Activated naive CD4-positive, alpha-beta T cell treated with anti-CD3 and anti-CD28 coated beads, Interleukin-2, amount 10 ng/mL, durations not matched to agents 7 days and 5 days (primary cell): ENCODE measurements around the gene PLXNA4.

Experiments
- CTCF ChIA-PET: fragments of 350-600 bp; sonication (Branson Sonifier 250); formaldehyde crosslinking; loops from one replicate; lab custom pipeline; 2021; ENCODE audit warnings: antibody characterized with exemption; lab: Charles Lee
- DNase-seq: peaks from one replicate; pipeline ENCODE4 v3.0.0-alpha.2; 2020
- H3K27ac Mint-ChIP-seq: one replicate; pipeline ENCODE4 v1.8.0; 2021; ENCODE audit warnings: mild to moderate bottlenecking, moderate library complexity, mixed read lengths
- H3K27me3 Mint-ChIP-seq: one replicate; pipeline ENCODE4 v1.8.0; 2021; ENCODE audit warnings: mild to moderate bottlenecking, mixed read lengths
- H3K36me3 Mint-ChIP-seq: one replicate; pipeline ENCODE4 v1.8.0; 2021; ENCODE audit warnings: mixed read lengths
- H3K4me1 Mint-ChIP-seq: one replicate; pipeline ENCODE4 v1.8.0; 2021; ENCODE audit warnings: mixed read lengths
- H3K4me3 Mint-ChIP-seq: one replicate; pipeline ENCODE4 v1.8.0; 2021; ENCODE audit warnings: mild to moderate bottlenecking, moderate library complexity, mixed read lengths
- H3K9me3 Mint-ChIP-seq: one replicate; pipeline ENCODE4 v1.8.0; 2021; ENCODE audit warnings: mixed read lengths

PLXNA4 gene

DNA sequence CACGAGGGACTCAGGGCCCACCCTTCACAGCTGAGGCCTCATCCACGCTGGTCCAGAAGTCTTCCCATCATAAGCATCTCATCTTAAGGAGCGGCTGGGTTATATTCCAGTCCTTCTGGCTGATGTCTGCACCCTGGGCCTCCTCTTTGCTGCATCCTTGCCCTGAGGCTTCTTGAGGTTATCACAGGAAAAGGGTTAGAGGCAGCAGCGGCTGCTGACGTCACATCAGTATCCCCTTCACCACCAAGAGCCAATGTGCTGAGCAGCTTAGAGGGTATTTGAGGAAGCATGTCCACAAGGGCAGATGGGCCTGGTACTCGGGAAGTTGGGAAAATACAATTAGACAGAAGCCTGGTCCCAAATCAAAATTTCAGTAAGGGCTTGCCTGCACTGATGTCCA is 125.1 kb downstream of the PLXNA4 start:
- Mint-ChIP-seq H3K27me3 (peaks cover 11% of the 10 kb centered on the region), H3K4me1 (peaks cover 94% of the 10 kb centered on the region), H3K4me3 (no peak overlapping the region), H3K9me3 (peaks cover 14% of the 10 kb centered on the region), H3K36me3 (peaks cover 74% of the 10 kb centered on the region), H3K27ac (peak overlapping the region; percentile 58)
- CTCF ChIA-PET: interaction anchor here (1.7 kb wide), 1 partner anchor 12 kb away, joined by 6 read pairs; no protein-coding TSS in a partner anchor
- DNase-seq: peak; percentile 42

GRCh38 chr7:132450696-132451095 is 125.6 kb downstream of the PLXNA4 start:
- DNase-seq: no peak
- H3K4me3 Mint-ChIP-seq: peak overlapping the region; percentile 9
- peaks cover 96% of the 10 kb centered on the region for H3K4me1 Mint-ChIP-seq
- H3K9me3 Mint-ChIP-seq: peaks cover 15% of the 10 kb centered on the region
- H3K36me3 Mint-ChIP-seq: peaks cover 77% of the 10 kb centered on the region
- H3K27me3 Mint-ChIP-seq: peaks cover 11% of the 10 kb centered on the region
- CTCF ChIA-PET: interaction anchor here (1.7 to 3.3 kb wide), 3 partner anchors 11 to 107 kb away, joined by 5 to 13 read pairs (median 6); no protein-coding TSS in a partner anchor
- peak overlapping the region; percentile 58 for H3K27ac Mint-ChIP-seq

GRCh38 chr7:132450188-132450587 is 126.1 kb downstream of the PLXNA4 start:
- Mint-ChIP-seq H3K9me3 (peaks cover 15% of the 10 kb centered on the region), H3K4me1 (peaks cover 96% of the 10 kb centered on the region), H3K27ac (peak overlapping the region; percentile 58), H3K36me3 (peaks cover 80% of the 10 kb centered on the region), H3K27me3 (peaks cover 11% of the 10 kb centered on the region), H3K4me3 (no peak overlapping the region)
- peak; percentile 39 for DNase-seq
- CTCF ChIA-PET: interaction anchor here (1.7 to 3.3 kb wide), 4 partner anchors 11 to 131 kb away, joined by 5 to 18 read pairs (median 10); no protein-coding TSS in a partner anchor

GRCh38 chr7:132446666-132447278 is 129.5 kb downstream of the PLXNA4 start:
- CTCF ChIA-PET: interaction anchor here (0.6 to 2.7 kb wide), 2 partner anchors 9 to 14 kb away, joined by 3 to 6 read pairs; no protein-coding TSS in a partner anchor
- DNase-seq: no peak
- H3K27me3 Mint-ChIP-seq: peaks cover 17% of the 10 kb centered on the region
- peaks cover 10% of the 10 kb centered on the region for H3K9me3 Mint-ChIP-seq
- H3K4me1 Mint-ChIP-seq: peaks cover 95% of the 10 kb centered on the region
- H3K36me3 Mint-ChIP-seq: peaks cover 77% of the 10 kb centered on the region
- H3K4me3 Mint-ChIP-seq: no peak overlapping the region
- H3K27ac Mint-ChIP-seq: peak overlapping the region; percentile 67

GRCh38 chr7:132446260-132446659 is 130.0 kb downstream of the PLXNA4 start:
- peaks cover 77% of the 10 kb centered on the region for H3K36me3 Mint-ChIP-seq
- H3K4me3 Mint-ChIP-seq: no peak overlapping the region
- peaks cover 94% of the 10 kb centered on the region for H3K4me1 Mint-ChIP-seq
- peaks cover 17% of the 10 kb centered on the region for H3K27me3 Mint-ChIP-seq
- CTCF ChIA-PET: interaction anchor here (0.6 to 2.7 kb wide), 2 partner anchors 8 to 15 kb away, joined by 3 to 6 read pairs; no protein-coding TSS in a partner anchor
- peak overlapping the region; percentile 22 for H3K27ac Mint-ChIP-seq
- H3K9me3 Mint-ChIP-seq: peaks cover 10% of the 10 kb centered on the region
- no peak for DNase-seq

DNA sequence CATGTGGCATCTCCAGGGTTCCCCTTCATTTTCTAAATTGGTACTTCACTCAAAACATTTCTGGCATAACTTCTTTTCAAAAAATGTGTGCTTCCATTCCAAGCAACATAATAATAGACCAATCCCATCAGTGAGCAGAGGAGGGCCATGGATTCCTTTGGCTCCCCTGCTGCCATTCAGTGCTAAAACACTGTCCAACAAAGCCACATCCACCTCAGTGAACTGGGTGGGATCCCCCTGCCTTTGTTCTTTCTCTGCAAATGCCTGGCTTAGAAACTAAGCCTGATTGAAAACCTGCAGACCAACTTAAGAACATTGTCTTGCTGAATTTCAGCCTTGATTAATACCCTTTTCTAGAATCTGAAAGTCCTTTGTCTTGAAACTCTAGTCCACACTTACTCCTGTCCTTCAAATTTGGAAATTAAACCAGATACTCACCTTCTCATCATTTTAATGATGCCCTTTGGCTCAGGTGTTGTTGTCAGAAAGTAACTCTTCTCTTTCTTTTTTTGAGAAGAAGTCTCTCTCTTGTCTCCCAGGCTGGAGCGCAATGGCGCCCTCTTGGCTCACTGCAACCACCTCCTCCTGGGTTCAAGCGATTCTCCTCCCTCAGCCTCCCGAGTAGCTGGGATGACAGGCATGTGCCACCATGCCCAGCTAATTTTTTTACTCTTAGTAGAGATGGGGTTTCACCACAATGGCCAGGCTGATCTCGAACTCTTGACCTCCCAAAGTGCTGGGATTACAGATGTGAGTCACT is 132.3 kb downstream of the PLXNA4 start:
- CTCF ChIA-PET: no interaction called here
- peaks cover 94% of the 10 kb centered on the region for H3K4me1 Mint-ChIP-seq
- no peak overlapping the region for H3K4me3 Mint-ChIP-seq
- H3K9me3 Mint-ChIP-seq: peaks cover 10% of the 10 kb centered on the region
- peak overlapping the region; percentile 66 for H3K27ac Mint-ChIP-seq
- peaks cover 17% of the 10 kb centered on the region for H3K27me3 Mint-ChIP-seq
- H3K36me3 Mint-ChIP-seq: peaks cover 68% of the 10 kb centered on the region
- DNase-seq: no peak

DNA sequence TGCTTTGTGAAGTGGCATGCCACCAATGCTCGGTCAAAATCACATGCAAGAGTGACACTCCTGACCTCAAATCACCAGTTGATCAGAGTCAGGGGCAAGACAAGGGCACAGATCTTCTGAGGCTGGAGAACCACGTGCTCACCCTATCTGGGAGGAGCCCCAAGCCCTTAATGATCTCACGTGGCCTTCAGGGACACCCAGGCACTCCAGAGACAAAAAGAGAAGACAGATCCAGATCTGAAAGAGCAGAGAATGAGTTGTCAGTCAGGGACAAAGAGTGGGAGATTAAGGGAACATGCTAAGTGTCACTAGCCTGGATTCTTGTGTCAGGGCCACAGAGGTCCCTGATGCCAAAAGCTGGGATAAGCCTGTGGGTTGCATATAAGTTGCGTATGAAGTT is 134.3 kb downstream of the PLXNA4 start:
- no peak overlapping the region for H3K4me3 Mint-ChIP-seq
- H3K27me3 Mint-ChIP-seq: peaks cover 17% of the 10 kb centered on the region
- no peak for DNase-seq
- CTCF ChIA-PET: no interaction called here
- peaks cover 60% of the 10 kb centered on the region for H3K36me3 Mint-ChIP-seq
- H3K4me1 Mint-ChIP-seq: peaks cover 97% of the 10 kb centered on the region
- no peak overlapping the region for H3K27ac Mint-ChIP-seq
- H3K9me3 Mint-ChIP-seq: peaks cover 7% of the 10 kb centered on the region

DNA sequence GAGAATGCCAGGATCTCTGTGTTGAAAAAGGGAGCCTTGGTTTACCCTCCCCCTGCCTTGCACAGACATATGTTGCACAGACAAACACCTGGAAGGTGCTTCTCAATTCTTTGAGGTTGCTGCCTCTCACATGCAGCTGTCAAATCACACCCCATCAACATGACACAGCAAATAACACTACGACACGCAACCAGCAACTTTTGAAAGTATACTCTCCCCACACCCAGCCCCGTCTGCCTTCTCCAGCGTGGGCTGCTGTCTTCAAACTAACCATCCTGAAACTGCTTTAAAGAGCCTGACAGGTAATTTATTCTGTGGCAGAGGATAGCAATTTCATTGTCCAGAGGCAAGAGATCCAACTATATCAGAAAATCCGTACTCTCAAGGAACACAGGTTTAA is 136.1 kb downstream of the PLXNA4 start:
- Mint-ChIP-seq H3K27me3 (peaks cover 17% of the 10 kb centered on the region), H3K27ac (peak overlapping the region; percentile 91), H3K4me1 (peaks cover 97% of the 10 kb centered on the region), H3K9me3 (peaks cover 4% of the 10 kb centered on the region), H3K4me3 (peak overlapping the region; percentile 56), H3K36me3 (peaks cover 56% of the 10 kb centered on the region)
- CTCF ChIA-PET: interaction anchor here (1.1 to 1.3 kb wide), 3 partner anchors 11 to 113 kb away, joined by 3 to 6 read pairs (median 4); no protein-coding TSS in a partner anchor
- DNase-seq: peak; percentile 57

GRCh38 chr7:132438926-132439325 is 137.3 kb downstream of the PLXNA4 start:
- DNase-seq: no peak
- Mint-ChIP-seq H3K9me3 (peaks cover 8% of the 10 kb centered on the region), H3K4me3 (no peak overlapping the region), H3K4me1 (peaks cover 99% of the 10 kb centered on the region), H3K36me3 (peaks cover 57% of the 10 kb centered on the region), H3K27ac (peak overlapping the region; percentile 91), H3K27me3 (peaks cover 17% of the 10 kb centered on the region)
- CTCF ChIA-PET: interaction anchor here (0.6 to 2.0 kb wide), 3 partner anchors 12 to 74 kb away, joined by 3 to 6 read pairs (median 5); no protein-coding TSS in a partner anchor

GRCh38 chr7:132437730-132438129 is 138.5 kb downstream of the PLXNA4 start:
- peaks cover 99% of the 10 kb centered on the region for H3K4me1 Mint-ChIP-seq
- H3K36me3 Mint-ChIP-seq: peaks cover 48% of the 10 kb centered on the region
- H3K4me3 Mint-ChIP-seq: peak overlapping the region; percentile 39
- H3K9me3 Mint-ChIP-seq: peaks cover 6% of the 10 kb centered on the region
- CTCF ChIA-PET: interaction anchor here (0.6 to 2.0 kb wide), 3 partner anchors 9 to 11 kb away, joined by 3 to 5 read pairs (median 5); no protein-coding TSS in a partner anchor
- H3K27me3 Mint-ChIP-seq: peaks cover 10% of the 10 kb centered on the region
- peak; percentile 85 for DNase-seq
- H3K27ac Mint-ChIP-seq: peak overlapping the region; percentile 87

DNA sequence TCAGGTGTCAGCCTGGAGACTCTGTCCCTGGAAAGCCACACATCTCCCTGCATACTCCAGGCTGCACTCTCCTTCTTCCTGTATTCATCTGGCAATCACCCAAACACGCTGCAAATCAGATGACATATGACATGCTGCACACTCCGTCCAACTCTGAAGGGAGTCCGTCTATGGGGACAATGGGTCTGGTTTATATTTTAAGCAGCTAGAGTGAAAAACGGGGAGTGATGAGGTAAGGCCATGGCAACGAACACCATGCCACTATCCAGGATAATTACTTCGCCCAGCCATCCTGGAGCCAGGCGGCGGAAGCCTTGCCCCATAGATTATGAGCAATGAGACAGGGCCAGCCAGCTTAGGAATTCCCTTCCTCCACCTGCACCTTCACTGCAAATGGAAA is 140.1 kb downstream of the PLXNA4 start:
- Mint-ChIP-seq H3K27me3 (no peaks in the 10 kb centered on the region), H3K27ac (peak overlapping the region; percentile 87), H3K4me3 (no peak overlapping the region), H3K36me3 (peaks cover 37% of the 10 kb centered on the region), H3K9me3 (peaks cover 6% of the 10 kb centered on the region), H3K4me1 (peaks cover 100% of the 10 kb centered on the region)
- CTCF ChIA-PET: interaction anchor here (1.2 kb wide), 1 partner anchor 12 kb away, joined by 3 read pairs; no protein-coding TSS in a partner anchor
- DNase-seq: no peak

- Mint-ChIP-seq H3K4me3 (no peak overlapping the region), H3K27me3 (no peaks in the 10 kb centered on the region), H3K9me3 (peaks cover 10% of the 10 kb centered on the region), H3K36me3 (peaks cover 37% of the 10 kb centered on the region), H3K27ac (peak overlapping the region; percentile 87), H3K4me1 (peaks cover 100% of the 10 kb centered on the region)
- peak; percentile 53 for DNase-seq
- CTCF ChIA-PET: interaction anchor here (1.2 kb wide), 1 partner anchor 13 kb away, joined by 3 read pairs; no protein-coding TSS in a partner anchor
Measured at GRCh38 chr7:132435016-132435990, 141.0 kb downstream of the PLXNA4 start.

DNA sequence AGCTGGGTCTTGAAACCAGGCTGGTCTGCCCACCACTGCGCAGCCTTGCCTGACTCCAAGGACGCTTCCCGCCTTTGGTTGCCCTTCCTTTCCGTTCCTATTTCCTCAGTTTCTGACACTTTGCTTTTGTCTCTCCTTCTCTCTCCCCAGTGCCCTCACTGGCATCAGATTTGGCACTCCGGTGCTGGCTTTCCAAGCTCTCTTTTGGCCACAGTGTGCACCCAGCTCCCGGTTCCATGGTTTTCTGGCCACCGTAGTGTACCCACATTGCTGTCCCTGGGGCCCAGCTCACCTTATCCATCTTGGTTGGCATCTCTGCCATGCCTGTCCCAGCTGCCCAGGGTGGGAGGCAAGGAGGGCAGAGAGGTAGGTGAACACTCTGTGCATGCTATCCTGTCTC is 142.2 kb downstream of the PLXNA4 start:
- DNase-seq: no peak
- peak overlapping the region; percentile 21 for H3K4me3 Mint-ChIP-seq
- peak overlapping the region; percentile 87 for H3K27ac Mint-ChIP-seq
- peaks cover 36% of the 10 kb centered on the region for H3K36me3 Mint-ChIP-seq
- H3K27me3 Mint-ChIP-seq: no peaks in the 10 kb centered on the region
- peaks cover 100% of the 10 kb centered on the region for H3K4me1 Mint-ChIP-seq
- CTCF ChIA-PET: interaction anchor here (0.6 to 1.2 kb wide), 2 partner anchors 38 to 147 kb away, joined by 3 read pairs; no protein-coding TSS in a partner anchor
- H3K9me3 Mint-ChIP-seq: peaks cover 11% of the 10 kb centered on the region
